SU-DHL-6 (cell line): ENCODE data around the gene PLB1.

Experiments used
- EZH2phosphoT487 ChIP-seq: fragments of 200-600 bp; sonication (generic), shearing (Covaris generic); conservative IDR thresholded peaks from 2 replicates; pipeline ENCODE4 v1.6.1; 2018; ENCODE audit warnings: mild to moderate bottlenecking, antibody characterized with exemption, low read length, moderate library complexity, mixed read lengths
- TF ChIP-seq, protein P1 (sequence below): fragments of 200-600 bp; sonication (generic); IDR thresholded peaks from one replicate; pipeline ENCODE4 v1.5.1; 2017; ENCODE audit warnings: antibody characterized with exemption, mild to moderate bottlenecking, low read length, moderate library complexity; ENCODE audit not compliant: insufficient read depth, poor library complexity, severe bottlenecking

DNA sequence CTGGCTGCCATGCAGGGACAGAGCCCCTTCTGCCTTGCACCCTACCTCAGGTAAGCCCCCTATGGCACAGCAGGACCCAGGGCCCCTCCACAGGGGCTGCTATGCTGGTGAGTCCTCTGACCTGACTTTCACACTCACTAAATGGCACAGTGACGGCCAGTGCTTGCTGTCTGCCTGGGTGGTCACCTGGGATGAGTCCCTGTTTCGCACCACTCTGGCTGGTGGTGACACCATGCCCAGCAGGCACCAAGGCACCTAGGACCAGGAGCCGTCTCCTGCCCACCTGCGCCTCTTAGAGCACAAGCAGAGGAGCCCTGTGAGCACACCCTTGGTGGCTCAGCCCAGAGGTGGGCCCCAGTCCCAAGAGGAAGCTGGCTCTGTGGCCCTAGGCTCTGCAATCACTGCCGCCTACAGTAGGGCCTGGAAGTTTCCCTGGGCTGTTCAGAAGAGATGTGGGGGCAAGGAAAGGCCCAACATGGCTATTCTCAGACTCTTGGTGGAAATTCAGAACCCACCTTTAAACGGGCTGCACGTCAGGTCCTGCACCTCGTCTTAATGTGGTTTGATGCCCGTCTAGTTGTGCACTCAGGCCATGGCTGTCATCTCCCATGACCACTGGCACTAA, 96.0 kb downstream of the PLB1 start:
- TF ChIP-seq, protein P1, sequence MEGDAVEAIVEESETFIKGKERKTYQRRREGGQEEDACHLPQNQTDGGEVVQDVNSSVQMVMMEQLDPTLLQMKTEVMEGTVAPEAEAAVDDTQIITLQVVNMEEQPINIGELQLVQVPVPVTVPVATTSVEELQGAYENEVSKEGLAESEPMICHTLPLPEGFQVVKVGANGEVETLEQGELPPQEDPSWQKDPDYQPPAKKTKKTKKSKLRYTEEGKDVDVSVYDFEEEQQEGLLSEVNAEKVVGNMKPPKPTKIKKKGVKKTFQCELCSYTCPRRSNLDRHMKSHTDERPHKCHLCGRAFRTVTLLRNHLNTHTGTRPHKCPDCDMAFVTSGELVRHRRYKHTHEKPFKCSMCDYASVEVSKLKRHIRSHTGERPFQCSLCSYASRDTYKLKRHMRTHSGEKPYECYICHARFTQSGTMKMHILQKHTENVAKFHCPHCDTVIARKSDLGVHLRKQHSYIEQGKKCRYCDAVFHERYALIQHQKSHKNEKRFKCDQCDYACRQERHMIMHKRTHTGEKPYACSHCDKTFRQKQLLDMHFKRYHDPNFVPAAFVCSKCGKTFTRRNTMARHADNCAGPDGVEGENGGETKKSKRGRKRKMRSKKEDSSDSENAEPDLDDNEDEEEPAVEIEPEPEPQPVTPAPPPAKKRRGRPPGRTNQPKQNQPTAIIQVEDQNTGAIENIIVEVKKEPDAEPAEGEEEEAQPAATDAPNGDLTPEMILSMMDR = no peak
- no peak for TF ChIP-seq EZH2phosphoT487
